Inflammatory macrophage treated with lipopolysaccharide for 1 hour (primary cell): ENCODE results near the gene RAB33B.

ENCODE experiments used
- DNase-seq, 2 donors: peaks; one replicate each; pipeline ENCODE4 v3.0.0-alpha.2; 2020 to 2022

RAB33B gene

GRCh38 chr4:139509727-139510410, 55.9 kb downstream of the RAB33B start:
- no peak for DNase-seq

- DNase-seq: no peak
Measured at GRCh38 chr4:139511320-139511719, 57.4 kb downstream of the RAB33B start.

DNA sequence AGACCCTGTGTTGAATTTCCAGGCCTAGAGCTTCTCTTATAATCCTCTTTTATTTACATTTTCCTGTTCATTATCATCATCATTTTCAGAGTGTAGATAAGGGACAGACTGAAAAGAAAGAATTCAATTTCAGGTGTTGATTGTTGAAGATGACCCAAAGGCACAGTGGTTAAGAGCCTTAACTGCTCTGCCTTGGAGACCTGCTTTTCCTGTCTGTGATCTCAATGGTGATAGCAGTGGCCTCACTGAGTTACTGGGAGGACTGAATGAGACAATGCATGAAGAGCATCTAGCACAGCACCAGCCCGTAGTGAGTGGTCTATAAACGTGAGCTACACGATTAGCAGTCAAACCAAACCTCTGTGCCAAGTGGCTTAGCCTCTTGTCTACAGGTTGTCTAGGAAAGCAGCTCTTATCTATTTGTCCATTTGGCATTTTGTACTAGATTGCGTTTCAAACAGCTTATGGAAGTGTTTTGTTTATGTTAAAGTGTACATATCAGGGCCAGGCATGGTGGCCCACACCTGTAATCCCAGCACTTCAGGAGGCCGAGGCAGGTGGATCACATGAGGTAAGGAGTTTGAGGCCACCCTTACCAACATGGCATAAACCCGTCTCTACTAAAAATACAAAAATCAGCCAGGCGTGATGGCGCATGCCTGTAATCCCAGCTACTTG, 60.6 kb downstream of the RAB33B start:
- no peak for DNase-seq

- no peak for DNase-seq
Measured at GRCh38 chr4:139515531-139515958, 61.6 kb downstream of the RAB33B start.

GRCh38 chr4:139521754-139522401, 68.0 kb downstream of the RAB33B start:
- DNase-seq: peak; percentile 34 to 60

DNA sequence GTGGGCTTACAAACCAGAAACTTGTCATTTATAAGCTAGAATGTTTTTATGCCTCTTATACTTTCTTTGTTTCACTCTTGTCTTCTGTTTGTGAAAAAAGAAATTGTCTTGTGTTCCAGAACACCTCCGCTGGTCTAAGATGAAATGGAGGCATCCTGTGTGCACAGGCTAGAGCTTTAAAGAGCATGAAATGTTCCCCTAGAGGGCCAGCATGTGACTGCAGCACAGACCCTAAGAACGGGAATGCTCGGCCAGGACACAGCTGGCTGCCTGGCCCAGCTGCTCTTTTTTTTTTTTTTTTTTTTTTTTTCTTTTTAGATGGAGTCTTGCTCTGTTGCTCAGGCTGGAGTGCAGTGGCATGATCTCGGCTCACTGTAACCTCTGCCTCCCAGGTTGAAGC, 68.5 kb downstream of the RAB33B start:
- DNase-seq: no peak

- no peak for DNase-seq
Measured at GRCh38 chr4:139523076-139523475, 69.2 kb downstream of the RAB33B start.

DNA sequence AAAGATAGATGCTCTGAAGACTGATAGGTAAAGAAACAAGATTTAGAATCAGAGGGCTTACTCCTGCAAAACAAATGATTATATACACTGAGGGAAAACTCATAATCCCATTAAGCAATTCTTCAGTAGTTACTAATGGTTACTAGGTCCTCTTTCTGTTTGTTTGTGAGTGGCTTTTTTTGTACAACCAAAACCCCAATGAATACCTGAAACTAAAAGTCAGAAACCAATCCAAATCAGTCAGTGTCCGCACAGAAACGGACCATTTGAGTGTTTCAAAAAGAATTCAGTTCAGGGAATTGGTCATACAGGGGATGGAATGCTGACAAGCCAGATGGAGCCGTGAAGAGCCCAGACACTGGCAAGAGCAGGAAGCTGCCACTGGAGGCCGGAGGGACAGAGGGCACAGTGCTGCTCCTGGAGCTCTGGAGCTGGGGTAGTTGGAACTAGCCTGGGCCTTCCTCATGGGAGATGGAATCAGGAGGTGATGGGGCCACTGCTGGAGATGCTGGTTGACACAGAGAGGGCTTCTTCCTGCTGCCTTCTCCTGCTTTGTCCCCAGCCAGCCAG, 70.2 kb downstream of the RAB33B start:
- DNase-seq: no peak

DNA sequence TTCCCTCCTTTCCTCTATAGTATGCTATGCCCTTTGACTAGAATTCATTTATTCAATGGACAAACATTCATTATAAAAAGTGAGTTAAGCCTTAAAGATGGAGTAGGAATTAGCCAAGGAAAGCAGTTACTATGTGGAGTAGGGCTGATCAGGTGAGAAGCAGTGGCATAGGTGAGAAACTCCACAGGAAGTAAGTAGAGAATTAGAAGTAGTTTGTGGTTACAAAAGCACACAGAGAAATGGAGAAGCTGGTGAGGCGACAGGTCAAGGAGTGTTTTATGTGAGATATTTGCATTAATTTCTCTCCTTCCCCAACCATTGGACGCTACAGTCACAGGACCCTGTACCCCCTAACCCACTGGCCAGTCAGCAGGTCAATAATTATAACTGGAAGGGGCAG, 71.5 kb downstream of the RAB33B start:
- no peak for DNase-seq
